K562 (cell line): ENCODE data around the gene LHFPL5. TPM values are rescaled to one million over a fixed set of nuclear protein-coding genes. Genes with fewer than 3 reads are reported as not detected.

ENCODE experiments used
- ATAC-seq: fragments of 200-7000 bp; cut with Tn5 transposase; 3 replicates; pipeline ENCODE4 v1.9.1; 2020; ENCODE audit warnings: moderate library complexity
- BruUV-seq: library from RNA; stranded (reverse); fragments of 400-500 nt; replicated peaks from 2 replicates; lab custom pipeline; 2021; lab: Mats Ljungman, UMichigan
- CTCF ChIA-PET: fragments of 300-600 bp; formaldehyde crosslinking; extraction: SDS; loops from one replicate; lab custom pipeline; 2021; ENCODE audit warnings: low intra/inter-chr PET ratio; lab: Yijun Ruan, JAX
- POLR2A ChIA-PET: fragments of 300-600, 350-650 bp; sonication (Branson Sonifier 250); formaldehyde crosslinking; extraction: SDS; loops from one replicate; lab custom pipeline; 2021; ENCODE audit warnings: antibody characterized with exemption, inconsistent platforms; lab: Yijun Ruan, JAX
- DNase-seq, 4 experiments: peaks; one replicate each; pipeline versions ENCODE4 v3.0.0 to v3.0.0-alpha.2; 2011 to 2018; ENCODE audit warnings: low spot score in 3 of 4, mixed read lengths in 3 of 4; ENCODE audit errors: extremely low read depth in 1 of 4
- FAIRE-seq: peaks from 2 replicates; lab custom pipeline; 2011; peaks lifted over from hg19 to GRCh38; lab: Jason Lieb, UNC
- H2AFZ ChIP-seq: 2 replicates; pipeline ENCODE4 v1.6.0; 2011; ENCODE audit warnings: low read depth, low read length, control low read depth, inconsistent platforms
- H3K27ac ChIP-seq: fragments of 200-600 bp; 3 replicates; pipeline ENCODE4 v1.8.0; 2011; ENCODE audit warnings: low read depth, mild to moderate bottlenecking, control low read depth, inconsistent platforms, low read length, moderate library complexity, mixed read lengths; ENCODE audit errors: extremely low read depth
- H3K27me3 ChIP-seq, 2 experiments: fragments of 300-600 bp in 1 of 2; 2 replicates in 1 of 2; 3 replicates in 1 of 2; pipeline versions ENCODE4 v1.6.0 to v1.8.0; 2011; ENCODE audit warnings: inconsistent platforms in 2 of 2, low read length in 2 of 2, mild to moderate bottlenecking in 1 of 2, mixed read lengths in 1 of 2, moderate library complexity in 1 of 2; ENCODE audit not compliant: control insufficient read depth in 2 of 2, insufficient read depth in 2 of 2
- H3K36me3 ChIP-seq: fragments of 300-600 bp; 3 replicates; pipeline ENCODE4 v1.8.0; 2011; ENCODE audit warnings: mild to moderate bottlenecking, low read length, inconsistent platforms; ENCODE audit not compliant: control insufficient read depth, insufficient read depth
- H3K4me1 ChIP-seq, 2 experiments: fragments of 200-600 bp in 1 of 2; replicated peaks in 1 of 2; 2 replicates in 1 of 2; 3 replicates in 1 of 2; pipeline versions ENCODE4 v1.5.1 to v1.8.0; 2011; ENCODE audit warnings: inconsistent platforms in 2 of 2, low read length in 2 of 2, mild to moderate bottlenecking in 1 of 2, mixed read lengths in 1 of 2, moderate library complexity in 1 of 2; ENCODE audit not compliant: control insufficient read depth in 2 of 2, insufficient read depth in 2 of 2
- H3K4me2 ChIP-seq: 2 replicates; pipeline ENCODE4 v1.6.1; 2011; ENCODE audit warnings: low read length, control low read depth, inconsistent platforms, mixed read lengths; ENCODE audit not compliant: insufficient read depth
- H3K4me3 ChIP-seq: fragments of 200-600 bp; sonication (generic), shearing (Covaris generic); 2 replicates; pipeline ENCODE4 v1.5.1; 2016; ENCODE audit warnings: control low read depth, inconsistent platforms
- H3K79me2 ChIP-seq: fragments of 200-600 bp; 3 replicates; pipeline ENCODE4 v1.8.0; 2011; ENCODE audit warnings: low read length, inconsistent platforms; ENCODE audit not compliant: control insufficient read depth, insufficient read depth
- H3K9ac ChIP-seq, 2 experiments: 2 replicates each; pipeline versions ENCODE4 v1.6.0 to v1.6.1; 2011; ENCODE audit warnings: low read depth in 2 of 2, low read length in 2 of 2, control low read depth in 1 of 2, inconsistent platforms in 1 of 2, mild to moderate bottlenecking in 1 of 2, mixed read lengths in 1 of 2; ENCODE audit not compliant: insufficient read depth in 1 of 2
- H3K9me1 ChIP-seq: one replicate; pipeline ENCODE4 v1.6.0; 2011; ENCODE audit warnings: inconsistent platforms, mild to moderate bottlenecking, low read length, moderate library complexity; ENCODE audit not compliant: control insufficient read depth, insufficient read depth
- H3K9me3 ChIP-seq: replicated peaks from 2 replicates; pipeline ENCODE4 v1.5.1; 2011; ENCODE audit warnings: low read depth, low read length, inconsistent platforms; ENCODE audit not compliant: control insufficient read depth, insufficient read depth
- H4K20me1 ChIP-seq: replicated peaks from 2 replicates; pipeline ENCODE4 v1.6.1; 2011; ENCODE audit warnings: low read length, inconsistent platforms, mixed read lengths; ENCODE audit not compliant: control insufficient read depth, insufficient read depth
- ARID1B ChIP-seq: fragments of 450-650 bp; IDR thresholded peaks from 2 replicates; pipeline ENCODE4 v1.6.1; 2016; ENCODE audit warnings: antibody characterized with exemption, mild to moderate bottlenecking, inconsistent platforms
- BCL6 ChIP-seq: fragments of 250-450 bp; sonication (Bioruptor Pico); IDR thresholded peaks from 2 replicates; pipeline ENCODE4 v1.4.0; 2020
- CAMTA2 ChIP-seq: fragments of 250-450 bp; sonication (Bioruptor Pico); conservative IDR thresholded peaks from 2 replicates; pipeline ENCODE4 v1.5.1; 2022
- CCNT2 ChIP-seq: IDR thresholded peaks from 2 replicates; pipeline ENCODE4 v1.6.1; 2011; ENCODE audit warnings: borderline replicate concordance, low read depth, mild to moderate bottlenecking, moderate library complexity, mixed read lengths, low read length; ENCODE audit not compliant: insufficient read length; ENCODE audit errors: extremely low read depth
- ETV5 ChIP-seq: sonication (generic); formaldehyde crosslinking; IDR thresholded peaks from 2 replicates; pipeline ENCODE4 v1.4.0; 2020; ENCODE audit warnings: low read depth, mild to moderate bottlenecking, missing genetic modification reagents
- HSF4 ChIP-seq: fragments of 250-450 bp; sonication (Bioruptor Pico); IDR thresholded peaks from 2 replicates; pipeline ENCODE4 v2.1.2; 2022; ENCODE audit warnings: mild to moderate bottlenecking, moderate library complexity, borderline replicate concordance
- MCM2 ChIP-seq: fragments of 450-650 bp; IDR thresholded peaks from 2 replicates; pipeline ENCODE4 v1.6.1; 2017; ENCODE audit warnings: low read depth, mild to moderate bottlenecking
- MECOM ChIP-seq: fragments of 250-450 bp; sonication (Bioruptor Pico); IDR thresholded peaks from 2 replicates; pipeline ENCODE4 v1.8.0; 2022; ENCODE audit warnings: inconsistent platforms
- MYNN ChIP-seq, 2 experiments: sonication (generic); formaldehyde crosslinking in 1 of 2; IDR thresholded peaks; 2 replicates each; pipeline versions ENCODE4 v1.5.0 to v1.6.1; 2016 to 2020; ENCODE audit warnings: antibody characterized with exemption in 1 of 2, missing genetic modification reagents in 1 of 2
- RBM25 ChIP-seq: fragments of 200-400 bp; formaldehyde crosslinking; IDR thresholded peaks from 2 replicates; pipeline ENCODE4 v1.6.1; 2018; ENCODE audit warnings: low read length, low read depth, moderate library complexity; ENCODE audit not compliant: severe bottlenecking
- SRF ChIP-seq, 2 experiments: fragments of 250-450, 450-650 bp in 1 of 2; sonication (Bioruptor Pico) in 1 of 2; sonication (generic) in 1 of 2; formaldehyde crosslinking; IDR thresholded peaks; 2 replicates each; pipeline versions ENCODE4 v1.5.0 to v1.5.1; 2020 to 2022; ENCODE audit warnings: mild to moderate bottlenecking in 1 of 2, missing genetic modification reagents in 1 of 2
- ZNF143 ChIP-seq: sonication (generic); formaldehyde crosslinking; IDR thresholded peaks from 2 replicates; pipeline ENCODE4 v1.9.0; 2022; ENCODE audit warnings: mild to moderate bottlenecking, missing genetic modification reagents
- ZNF263 ChIP-seq: sonication (generic); formaldehyde crosslinking; IDR thresholded peaks from 2 replicates; pipeline ENCODE4 v1.8.0; 2022; ENCODE audit warnings: mild to moderate bottlenecking, missing genetic modification reagents, borderline replicate concordance
- whole genome bisulfite sequencing: fragments of 100-300 bp; shearing (Covaris generic); methylation state at CpG from one replicate; pipeline ENCODE4 v1.1.6; 2016; ENCODE audit warnings: low coverage, mixed read lengths; ENCODE audit not compliant: insufficient coverage; ENCODE audit errors: missing lambda C conversion rate; 5-methylcytosine and 5-hydroxymethylcytosine counted together
- in situ Hi-C: fragments of 300-500 bp; cut with MboI; formaldehyde crosslinking; loops from 4 replicates; pipeline ENCODE4 v1.15.0; 2018; ENCODE audit warnings: inconsistent platforms, mixed read lengths
- intact Hi-C: fragments of 100-400 bp; cut with micrococcal nuclease; formaldehyde crosslinking; loops from 2 replicates; pipeline ENCODE4 v1.14.2; 2022
- polyA plus RNA-seq, 8 experiments: library from polyadenylated mRNA; depleted of rRNA in 4 of 8; stranded (reverse) in 5 of 8; unstranded in 3 of 8; fragments of >200 nt; fragmentation: Nextera tagmentation in 2 of 8; fragmentation: Illumina TruSeq in 1 of 8; extraction: Ambion mirVana in 2 of 8; extraction: Trizol in 1 of 8; gene quantifications; 2 replicates each; pipeline versions ENCODE4 v1.2.1 to v1.2.3, GENCODE V29; 2011 to 2014; ENCODE audit warnings: inconsistent platforms in 1 of 8, missing spikeins in 1 of 8
- total RNA-seq, 7 experiments: library from RNA; depleted of rRNA in 6 of 7; stranded (reverse); fragments of >200 nt in 6 of 7; fragmentation: Illumina TruSeq in 2 of 7; extraction: Trizol in 2 of 7; gene quantifications; 2 replicates each; pipeline versions ENCODE4 v1.2.1 to v1.2.3, GENCODE V29; 2011 to 2021; ENCODE audit warnings: low replicate concordance in 1 of 7

Gene LHFPL5
- total and polyA plus RNA-seq, 9 of the 15 experiments (the other 6 are each of a cell fraction or from before 2014, with no cell fraction given): not detected

DNA sequence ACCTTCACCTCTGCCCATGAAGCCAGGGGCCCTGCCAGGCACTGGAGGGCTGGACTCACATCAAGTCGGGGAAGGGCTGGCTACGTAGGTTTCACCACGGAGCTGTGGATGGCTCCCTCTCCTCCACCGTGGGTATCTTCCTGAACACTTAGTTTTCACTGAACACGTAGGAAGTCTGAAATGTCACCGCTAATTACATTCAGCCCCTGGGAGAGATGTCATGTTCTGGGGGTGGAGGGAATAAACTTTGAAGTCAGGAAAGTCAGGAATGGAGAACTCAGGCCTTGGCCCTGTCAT, 6.5 kb downstream of the LHFPL5 start:
- WGBS: 9% methylated on average over 6 of the region's 6 CpGs
- DNase-seq (no peak), FAIRE-seq (peak; percentile 11), ATAC-seq (no peak)
- H3K4me2 ChIP-seq: no peak overlapping the region
- POLR2A ChIA-PET: interaction anchor here (1.0 kb wide), 1 partner anchor 11 kb away, joined by 3 read pairs; no protein-coding TSS in a partner anchor
- H3K27me3 ChIP-seq: peaks cover 30 to 53% of the 10 kb centered on the region in 2 experiments
- intact Hi-C loops: no loop called here
- no peaks in the 10 kb centered on the region for H3K79me2 ChIP-seq
- no peaks in the 10 kb centered on the region for H3K9me3 ChIP-seq
- H3K36me3 ChIP-seq: no peaks in the 10 kb centered on the region
- H3K9ac ChIP-seq: no peak overlapping the region
- TF ChIP-seq MECOM (CRISPR knock-in tag) (no peak), CCNT2 (no peak), ZNF263 (CRISPR knock-in tag) (no peak), SRF (CRISPR knock-in tag; IDR thresholded peaks at IDR 0.05) (no peak), MYNN (IDR thresholded peaks at IDR 0.05) (no peak), MYNN (CRISPR knock-in tag; IDR thresholded peaks at IDR 0.05) (no peak), CAMTA2 (CRISPR knock-in tag) (no peak), MCM2 (no peak), ARID1B (no peak), HSF4 (CRISPR knock-in tag) (no peak), ETV5 (CRISPR knock-in tag) (no peak), RBM25 (no peak), BCL6 (CRISPR knock-in tag) (no peak), ZNF143 (CRISPR knock-in tag) (no peak)
- in situ Hi-C loops: no loop called here
- no peaks in the 10 kb centered on the region for H4K20me1 ChIP-seq
- no peak overlapping the region for H3K27ac ChIP-seq
- H3K4me1 ChIP-seq: peaks cover 0 to 4% of the 10 kb centered on the region in 2 experiments; a peak in 2 of 5 replicates
- CTCF ChIA-PET: no interaction called here
- H2AFZ ChIP-seq: 0 out of 2 replicates have a peak overlapping the region, but pooled peaks have one; percentile 64
- no peak overlapping the region for H3K4me3 ChIP-seq
- no TSS peak for BruUV-seq
- H3K9me1 ChIP-seq: no peaks in the 10 kb centered on the region
